Activated B cell treated with CpG ODN at 0.5 μM for 24 hours (primary cell): ENCODE measurements around the gene GABRG3. TPM values are rescaled to one million over a fixed set of nuclear protein-coding genes. Genes with fewer than 3 reads are reported as not detected.

Experiments
- ATAC-seq: fragments of 200-7000 bp; cut with Tn5 transposase; one replicate; pipeline ENCODE4 v1.10.0; 2021; ENCODE audit warnings: low read depth, mild to moderate bottlenecking, moderate library complexity
- CTCF ChIA-PET: fragments of 350-600 bp; sonication (Branson Sonifier 250); formaldehyde crosslinking; loops from one replicate; lab custom pipeline; 2021; ENCODE audit warnings: antibody characterized with exemption; lab: Charles Lee
- POLR2A ChIA-PET: fragments of 350-600 bp; sonication (Branson Sonifier 250); formaldehyde crosslinking; loops from one replicate; lab custom pipeline; 2021; ENCODE audit warnings: antibody characterized with exemption; lab: Charles Lee
- DNase-seq: peaks from one replicate; pipeline ENCODE4 v3.0.0; 2022
- H3K27ac Mint-ChIP-seq: one replicate; pipeline ENCODE4 v1.8.0; 2020; ENCODE audit warnings: mixed read lengths
- H3K27me3 Mint-ChIP-seq: one replicate; pipeline ENCODE4 v1.8.0; 2021; ENCODE audit warnings: mixed read lengths
- H3K36me3 Mint-ChIP-seq: one replicate; pipeline ENCODE4 v1.8.0; 2021; ENCODE audit warnings: low read depth, mixed read lengths
- H3K4me1 Mint-ChIP-seq: one replicate; pipeline ENCODE4 v1.8.0; 2021; ENCODE audit warnings: mixed read lengths
- H3K4me3 Mint-ChIP-seq: one replicate; pipeline ENCODE4 v1.8.0; 2020; ENCODE audit warnings: mild to moderate bottlenecking, mixed read lengths
- H3K9me3 Mint-ChIP-seq: one replicate; pipeline ENCODE4 v1.8.0; 2020; ENCODE audit warnings: mixed read lengths
- intact Hi-C: fragments of 100-400 bp; cut with micrococcal nuclease; formaldehyde crosslinking; loops from one replicate; pipeline ENCODE4 v1.15.1; 2024
- total RNA-seq: library from RNA; stranded (reverse); gene quantifications from 2 replicates; pipeline ENCODE4 v1.2.3, GENCODE V29; 2022
- TF ChIP-seq, protein P1 (sequence below): fragments of 200-600 bp; IDR thresholded peaks from one replicate; pipeline ENCODE4 v1.8.0; 2022; ENCODE audit warnings: antibody characterized with exemption, mild to moderate bottlenecking

The GABRG3 gene
- total RNA-seq, 1 donor from 2014 or later, result not detected

DNA sequence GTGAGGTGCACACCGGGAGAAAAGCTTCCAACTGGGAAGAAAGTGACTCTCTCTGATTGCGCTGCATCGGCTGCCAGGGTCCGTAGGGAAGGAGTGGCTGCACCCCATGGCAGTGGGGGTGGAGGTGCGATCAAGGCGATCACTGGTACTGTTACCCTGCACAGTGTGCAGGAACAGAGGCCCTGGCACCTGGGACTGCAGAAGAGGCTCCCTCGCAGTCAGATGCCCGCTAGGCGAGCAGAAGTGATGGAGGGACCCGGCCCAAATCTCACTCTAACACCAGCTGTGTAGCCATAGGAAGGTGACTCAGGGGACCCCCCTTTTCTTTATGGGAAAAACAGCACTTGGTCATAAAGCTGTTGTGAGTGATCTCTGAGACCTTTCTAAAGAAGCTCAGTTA lies 196.8 kb downstream of the GABRG3 start:
- DNase-seq (no peak), ATAC-seq (no peak)
- Mint-ChIP-seq H3K9me3 (peaks cover 8% of the 10 kb centered on the region), H3K27me3 (no peaks in the 10 kb centered on the region), H3K36me3 (no peaks in the 10 kb centered on the region), H3K27ac (no peak overlapping the region), H3K4me1 (no peaks in the 10 kb centered on the region), H3K4me3 (no peak overlapping the region)
- ChIA-PET CTCF (no interaction called here), POLR2A (no interaction called here)
- TF ChIP-seq, protein P1, sequence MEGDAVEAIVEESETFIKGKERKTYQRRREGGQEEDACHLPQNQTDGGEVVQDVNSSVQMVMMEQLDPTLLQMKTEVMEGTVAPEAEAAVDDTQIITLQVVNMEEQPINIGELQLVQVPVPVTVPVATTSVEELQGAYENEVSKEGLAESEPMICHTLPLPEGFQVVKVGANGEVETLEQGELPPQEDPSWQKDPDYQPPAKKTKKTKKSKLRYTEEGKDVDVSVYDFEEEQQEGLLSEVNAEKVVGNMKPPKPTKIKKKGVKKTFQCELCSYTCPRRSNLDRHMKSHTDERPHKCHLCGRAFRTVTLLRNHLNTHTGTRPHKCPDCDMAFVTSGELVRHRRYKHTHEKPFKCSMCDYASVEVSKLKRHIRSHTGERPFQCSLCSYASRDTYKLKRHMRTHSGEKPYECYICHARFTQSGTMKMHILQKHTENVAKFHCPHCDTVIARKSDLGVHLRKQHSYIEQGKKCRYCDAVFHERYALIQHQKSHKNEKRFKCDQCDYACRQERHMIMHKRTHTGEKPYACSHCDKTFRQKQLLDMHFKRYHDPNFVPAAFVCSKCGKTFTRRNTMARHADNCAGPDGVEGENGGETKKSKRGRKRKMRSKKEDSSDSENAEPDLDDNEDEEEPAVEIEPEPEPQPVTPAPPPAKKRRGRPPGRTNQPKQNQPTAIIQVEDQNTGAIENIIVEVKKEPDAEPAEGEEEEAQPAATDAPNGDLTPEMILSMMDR, result no peak
- intact Hi-C loops, result no loop called here

DNA sequence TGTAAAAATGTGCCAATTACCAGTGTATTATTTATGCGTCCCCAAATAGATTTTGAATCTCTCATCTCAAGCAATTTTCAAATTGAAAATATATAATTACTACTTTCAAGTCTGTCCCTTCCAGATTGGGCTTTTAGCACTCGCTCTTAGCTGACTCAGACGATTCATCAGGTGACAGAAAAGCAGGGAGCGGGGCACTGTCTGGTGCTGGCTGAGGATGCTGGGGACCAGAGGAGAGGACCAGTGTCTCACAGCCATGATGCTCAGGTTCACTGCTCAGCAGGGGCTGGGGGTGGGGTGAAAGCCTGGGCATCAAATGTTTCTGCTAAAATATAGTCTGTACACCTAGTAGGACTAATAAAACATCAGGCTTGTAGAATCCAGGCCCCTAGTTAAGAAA lies 199.9 kb downstream of the GABRG3 start:
- DNase-seq, result no peak
- POLR2A ChIA-PET, result no interaction called here
- Mint-ChIP-seq H3K27ac (no peak overlapping the region), H3K36me3 (no peaks in the 10 kb centered on the region), H3K9me3 (peaks cover 6% of the 10 kb centered on the region), H3K4me1 (no peaks in the 10 kb centered on the region), H3K27me3 (no peaks in the 10 kb centered on the region), H3K4me3 (no peak overlapping the region)
- CTCF ChIA-PET, result no interaction called here
- TF ChIP-seq, protein P1, result no peak
- intact Hi-C loops, result no loop called here
- no peak for ATAC-seq

- no peak for DNase-seq
- TF ChIP-seq, protein P1, result no peak
- Mint-ChIP-seq H3K27ac (no peak overlapping the region), H3K9me3 (peaks cover 10% of the 10 kb centered on the region), H3K36me3 (no peaks in the 10 kb centered on the region), H3K27me3 (no peaks in the 10 kb centered on the region), H3K4me1 (no peaks in the 10 kb centered on the region), H3K4me3 (no peak overlapping the region)
- ChIA-PET POLR2A (no interaction called here), CTCF (no interaction called here)
- ATAC-seq, result no peak
- intact Hi-C loops, result no loop called here
Observed at GRCh38 chr15:27172821-27173220, 201.8 kb downstream of the GABRG3 start.

DNA sequence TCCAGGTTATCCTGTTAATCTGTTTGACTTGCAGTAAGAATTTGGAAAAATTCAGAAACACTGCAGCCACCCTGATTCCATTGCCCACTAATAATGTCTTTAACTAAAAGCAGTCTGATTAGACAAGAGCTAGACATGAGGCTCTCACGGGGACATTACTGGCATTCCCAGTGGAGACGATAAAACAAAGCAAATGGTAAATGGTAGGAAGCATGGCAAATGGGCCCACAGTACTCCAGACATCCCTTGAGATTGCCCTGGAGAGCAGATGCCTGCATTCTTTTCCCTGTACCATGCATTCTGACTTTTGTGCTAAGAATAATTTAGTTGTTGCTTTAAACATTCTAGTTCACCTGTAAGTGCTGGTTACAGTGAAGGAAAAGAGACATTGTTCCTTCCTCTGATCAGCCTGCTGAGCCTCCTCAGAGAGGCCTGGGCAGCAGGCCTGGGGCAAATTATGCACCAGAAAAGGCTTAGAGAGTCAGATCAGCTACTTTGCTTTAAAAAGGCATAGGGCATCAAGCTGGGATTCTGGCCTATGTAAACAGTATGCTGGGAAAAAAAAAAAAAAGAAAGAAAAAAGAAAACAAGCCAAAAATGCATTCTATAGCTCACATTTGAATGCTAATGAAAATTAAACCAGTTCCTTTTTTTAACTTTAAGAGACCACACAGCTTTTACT lies 204.6 kb downstream of the GABRG3 start:
- Mint-ChIP-seq H3K4me3 (no peak overlapping the region), H3K27ac (no peak overlapping the region), H3K36me3 (no peaks in the 10 kb centered on the region), H3K4me1 (no peaks in the 10 kb centered on the region), H3K27me3 (no peaks in the 10 kb centered on the region), H3K9me3 (peaks cover 14% of the 10 kb centered on the region)
- DNase-seq (no peak), ATAC-seq (no peak)
- ChIA-PET CTCF (no interaction called here), POLR2A (no interaction called here)
- TF ChIP-seq, protein P1, result no peak
- intact Hi-C loops, result no loop called here

- ATAC-seq, result no peak
- no peak overlapping the region for H3K4me3 Mint-ChIP-seq
- H3K9me3 Mint-ChIP-seq, result peaks cover 14% of the 10 kb centered on the region
- intact Hi-C loops, result no loop called here
- no peaks in the 10 kb centered on the region for H3K4me1 Mint-ChIP-seq
- H3K36me3 Mint-ChIP-seq, result no peaks in the 10 kb centered on the region
- POLR2A ChIA-PET, result no interaction called here
- no peak for DNase-seq
- H3K27me3 Mint-ChIP-seq, result no peaks in the 10 kb centered on the region
- CTCF ChIA-PET, result no interaction called here
- TF ChIP-seq, protein P1, result no peak
- no peak overlapping the region for H3K27ac Mint-ChIP-seq
Observed at GRCh38 chr15:27176785-27177406, 205.9 kb downstream of the GABRG3 start.
